ENCODE results near the gene JPH3.

JPH3 gene

GRCh38 chr16:87621550-87621829 is 19.2 kb downstream of the JPH3 start:
- Histone ChIP-seq H3K27ac (ENCODE audit: low read length) (no peak overlapping the region), H3K27me3 (ENCODE audit: control insufficient read depth, insufficient read depth, low read length) (no peaks in the 10 kb centered on the region), H3K4me1 (ENCODE audit: control insufficient read depth, low read depth, low read length) (peaks cover 3% of the 10 kb centered on the region), H3K36me3 (ENCODE audit: control insufficient read depth, low read depth, low read length) (no peaks in the 10 kb centered on the region), H3K9ac (ENCODE audit: low read length) (no peak overlapping the region), H3K9me3 (ENCODE audit: control insufficient read depth, low read depth, low read length) (no peaks in the 10 kb centered on the region), H3K4me3 (ENCODE audit: low read length) (no peak overlapping the region)

GRCh38 chr16:87621976-87622713 is 19.8 kb downstream of the JPH3 start:
- H3K9ac ChIP-seq (ENCODE audit: low read length): no peak overlapping the region
- H3K36me3 ChIP-seq (ENCODE audit: control insufficient read depth, low read depth, low read length): no peaks in the 10 kb centered on the region
- no peak overlapping the region for H3K4me3 ChIP-seq (ENCODE audit: low read length)
- no peaks in the 10 kb centered on the region for H3K9me3 ChIP-seq (ENCODE audit: control insufficient read depth, low read depth, low read length)
- peaks cover 3% of the 10 kb centered on the region for H3K4me1 ChIP-seq (ENCODE audit: control insufficient read depth, low read depth, low read length)
- H3K27ac ChIP-seq (ENCODE audit: low read length): no peak overlapping the region
- no peaks in the 10 kb centered on the region for H3K27me3 ChIP-seq (ENCODE audit: control insufficient read depth, insufficient read depth, low read length)

- no peak overlapping the region for H3K9ac ChIP-seq (ENCODE audit: low read length)
- no peaks in the 10 kb centered on the region for H3K36me3 ChIP-seq (ENCODE audit: control insufficient read depth, low read depth, low read length)
- H3K27ac ChIP-seq (ENCODE audit: low read length): no peak overlapping the region
- H3K4me3 ChIP-seq (ENCODE audit: low read length): no peak overlapping the region
- no peaks in the 10 kb centered on the region for H3K9me3 ChIP-seq (ENCODE audit: control insufficient read depth, low read depth, low read length)
- peaks cover 3% of the 10 kb centered on the region for H3K4me1 ChIP-seq (ENCODE audit: control insufficient read depth, low read depth, low read length)
- H3K27me3 ChIP-seq (ENCODE audit: control insufficient read depth, insufficient read depth, low read length): no peaks in the 10 kb centered on the region
These were observed 20.5 kb downstream of the JPH3 start for GRCh38 chr16:87622756-87623319.

GRCh38 chr16:87625241-87625797 is 23.0 kb downstream of the JPH3 start:
- no peak overlapping the region for H3K4me3 ChIP-seq (ENCODE audit: low read length)
- H3K9ac ChIP-seq (ENCODE audit: low read length): no peak overlapping the region
- H3K9me3 ChIP-seq (ENCODE audit: control insufficient read depth, low read depth, low read length): no peaks in the 10 kb centered on the region
- no peaks in the 10 kb centered on the region for H3K4me1 ChIP-seq (ENCODE audit: control insufficient read depth, low read depth, low read length)
- no peaks in the 10 kb centered on the region for H3K27me3 ChIP-seq (ENCODE audit: control insufficient read depth, insufficient read depth, low read length)
- H3K36me3 ChIP-seq (ENCODE audit: control insufficient read depth, low read depth, low read length): no peaks in the 10 kb centered on the region
- no peak overlapping the region for H3K27ac ChIP-seq (ENCODE audit: low read length)

- Histone ChIP-seq H3K9me3 (ENCODE audit: control insufficient read depth, low read depth, low read length) (no peaks in the 10 kb centered on the region), H3K9ac (ENCODE audit: low read length) (no peak overlapping the region), H3K4me1 (ENCODE audit: control insufficient read depth, low read depth, low read length) (no peaks in the 10 kb centered on the region), H3K27ac (ENCODE audit: low read length) (no peak overlapping the region), H3K27me3 (ENCODE audit: control insufficient read depth, insufficient read depth, low read length) (no peaks in the 10 kb centered on the region), H3K4me3 (ENCODE audit: low read length) (no peak overlapping the region), H3K36me3 (ENCODE audit: control insufficient read depth, low read depth, low read length) (no peaks in the 10 kb centered on the region)
These were observed 24.1 kb downstream of the JPH3 start for GRCh38 chr16:87626401-87626800.

- H3K27ac ChIP-seq (ENCODE audit: low read length): no peak overlapping the region
- no peak overlapping the region for H3K9ac ChIP-seq (ENCODE audit: low read length)
- H3K36me3 ChIP-seq (ENCODE audit: control insufficient read depth, low read depth, low read length): no peaks in the 10 kb centered on the region
- no peak overlapping the region for H3K4me3 ChIP-seq (ENCODE audit: low read length)
- H3K27me3 ChIP-seq (ENCODE audit: control insufficient read depth, insufficient read depth, low read length): no peaks in the 10 kb centered on the region
- H3K9me3 ChIP-seq (ENCODE audit: control insufficient read depth, low read depth, low read length): no peaks in the 10 kb centered on the region
- H3K4me1 ChIP-seq (ENCODE audit: control insufficient read depth, low read depth, low read length): no peaks in the 10 kb centered on the region
These were observed 24.6 kb downstream of the JPH3 start for GRCh38 chr16:87626905-87627304.

- Histone ChIP-seq H3K4me3 (ENCODE audit: low read length) (no peak overlapping the region), H3K27me3 (ENCODE audit: control insufficient read depth, insufficient read depth, low read length) (no peaks in the 10 kb centered on the region), H3K9ac (ENCODE audit: low read length) (no peak overlapping the region), H3K36me3 (ENCODE audit: control insufficient read depth, low read depth, low read length) (no peaks in the 10 kb centered on the region), H3K9me3 (ENCODE audit: control insufficient read depth, low read depth, low read length) (no peaks in the 10 kb centered on the region), H3K4me1 (ENCODE audit: control insufficient read depth, low read depth, low read length) (no peaks in the 10 kb centered on the region), H3K27ac (ENCODE audit: low read length) (no peak overlapping the region)
These were observed 25.4 kb downstream of the JPH3 start for GRCh38 chr16:87627542-87628245.

- Histone ChIP-seq H3K36me3 (ENCODE audit: control insufficient read depth, low read depth, low read length) (no peaks in the 10 kb centered on the region), H3K4me3 (ENCODE audit: low read length) (no peak overlapping the region), H3K27me3 (ENCODE audit: control insufficient read depth, insufficient read depth, low read length) (no peaks in the 10 kb centered on the region), H3K4me1 (ENCODE audit: control insufficient read depth, low read depth, low read length) (no peaks in the 10 kb centered on the region), H3K9me3 (ENCODE audit: control insufficient read depth, low read depth, low read length) (no peaks in the 10 kb centered on the region), H3K27ac (ENCODE audit: low read length) (no peak overlapping the region), H3K9ac (ENCODE audit: low read length) (no peak overlapping the region)
These were observed 26.1 kb downstream of the JPH3 start for GRCh38 chr16:87628246-87628923.

- no peaks in the 10 kb centered on the region for H3K27me3 ChIP-seq (ENCODE audit: control insufficient read depth, insufficient read depth, low read length)
- no peaks in the 10 kb centered on the region for H3K9me3 ChIP-seq (ENCODE audit: control insufficient read depth, low read depth, low read length)
- no peak overlapping the region for H3K9ac ChIP-seq (ENCODE audit: low read length)
- H3K4me3 ChIP-seq (ENCODE audit: low read length): no peak overlapping the region
- H3K27ac ChIP-seq (ENCODE audit: low read length): no peak overlapping the region
- no peaks in the 10 kb centered on the region for H3K4me1 ChIP-seq (ENCODE audit: control insufficient read depth, low read depth, low read length)
- no peaks in the 10 kb centered on the region for H3K36me3 ChIP-seq (ENCODE audit: control insufficient read depth, low read depth, low read length)
These were observed 26.6 kb downstream of the JPH3 start for GRCh38 chr16:87628940-87629339.

GRCh38 chr16:87631067-87631466 is 28.8 kb downstream of the JPH3 start:
- no peaks in the 10 kb centered on the region for H3K4me1 ChIP-seq (ENCODE audit: control insufficient read depth, low read depth, low read length)
- no peak overlapping the region for H3K27ac ChIP-seq (ENCODE audit: low read length)
- peaks cover 7% of the 10 kb centered on the region for H3K27me3 ChIP-seq (ENCODE audit: control insufficient read depth, insufficient read depth, low read length)

GRCh38 chr16:87634411-87634810 is 32.1 kb downstream of the JPH3 start:
- H3K36me3 ChIP-seq (ENCODE audit: control insufficient read depth, low read depth, low read length): no peaks in the 10 kb centered on the region
- H3K27me3 ChIP-seq (ENCODE audit: control insufficient read depth, insufficient read depth, low read length): peaks cover 12% of the 10 kb centered on the region
- H3K9ac ChIP-seq (ENCODE audit: low read length): no peak overlapping the region
- no peak overlapping the region for H3K4me3 ChIP-seq (ENCODE audit: low read length)
- no peaks in the 10 kb centered on the region for H3K4me1 ChIP-seq (ENCODE audit: control insufficient read depth, low read depth, low read length)
- H3K9me3 ChIP-seq (ENCODE audit: control insufficient read depth, low read depth, low read length): no peaks in the 10 kb centered on the region
- H3K27ac ChIP-seq (ENCODE audit: low read length): no peak overlapping the region

More at GRCh38 chr16:87631067-87631466, 28.8 kb downstream of the JPH3 start:
- no peak overlapping the region for H3K9ac ChIP-seq (ENCODE audit: low read length)
- no peaks in the 10 kb centered on the region for H3K9me3 ChIP-seq (ENCODE audit: control insufficient read depth, low read depth, low read length)
- H3K36me3 ChIP-seq (ENCODE audit: control insufficient read depth, low read depth, low read length): no peaks in the 10 kb centered on the region
- no peak overlapping the region for H3K4me3 ChIP-seq (ENCODE audit: low read length)
